PC-3 (cell line): ENCODE results near the gene RNF181.

Source experiments
- CTCF ChIP-seq: fragments of 300-600 bp; sonication (generic); conservative IDR thresholded peaks from 2 replicates; pipeline ENCODE4 v1.5.1; 2017; ENCODE audit warnings: antibody characterized with exemption, low read depth, mild to moderate bottlenecking, low read length
- EZH2 ChIP-seq: fragments of 300-600 bp; sonication (generic); IDR thresholded peaks from one replicate; pipeline ENCODE4 v1.6.1; 2017; ENCODE audit warnings: antibody characterized with exemption, mild to moderate bottlenecking, low read length; ENCODE audit not compliant: unreplicated experiment

GRCh38 chr2:85582492-85582891 is 13.1 kb upstream of the RNF181 start:
- TF ChIP-seq CTCF, result no peak
- TF ChIP-seq EZH2, result no peak
